Astrocyte (in vitro differentiated cells and primary cell): ENCODE results near the gene DDX46. TPM values are rescaled to one million over a fixed set of nuclear protein-coding genes. Genes with fewer than 3 reads are reported as not detected.
A peak's percentile ranks its signal among the peaks of the same experiment; 100 is the strongest.

ENCODE experiments used
- DNase-seq: peaks from one replicate; pipeline ENCODE4 v3.0.0-alpha.2; 2010; ENCODE audit warnings: low read depth
- FAIRE-seq: peaks from 2 replicates; lab custom pipeline; 2011; peaks lifted over from hg19 to GRCh38; lab: Jason Lieb, UNC
- H2AFZ ChIP-seq: 2 replicates; pipeline ENCODE4 v1.6.0; 2012; ENCODE audit warnings: low read depth, low read length, inconsistent platforms
- H3K27ac ChIP-seq: 2 replicates; pipeline ENCODE4 v1.5.1; 2011; ENCODE audit warnings: low read depth, low read length, inconsistent platforms
- H3K27me3 ChIP-seq: 2 replicates; pipeline ENCODE4 v1.6.0; 2011; ENCODE audit warnings: low read length, inconsistent platforms; ENCODE audit not compliant: insufficient read depth
- H3K36me3 ChIP-seq: 2 replicates; pipeline ENCODE4 v1.5.1; 2011; ENCODE audit warnings: low read length, inconsistent platforms; ENCODE audit not compliant: insufficient read depth
- H3K4me1 ChIP-seq: 2 replicates; pipeline ENCODE4 v1.5.1; 2011; ENCODE audit warnings: low read length, inconsistent platforms; ENCODE audit not compliant: insufficient read depth
- H3K4me2 ChIP-seq: 2 replicates; pipeline ENCODE4 v1.6.0; 2012; ENCODE audit warnings: low read length, inconsistent platforms
- H3K4me3 ChIP-seq: 2 replicates; pipeline ENCODE4 v1.5.1; 2011; ENCODE audit warnings: low read depth, mild to moderate bottlenecking, low read length, inconsistent platforms; ENCODE audit not compliant: insufficient read depth
- H3K79me2 ChIP-seq: 2 replicates; pipeline ENCODE4 v1.6.0; 2012; ENCODE audit warnings: mild to moderate bottlenecking, low read length, inconsistent platforms; ENCODE audit not compliant: insufficient read depth
- H3K9ac ChIP-seq: 2 replicates; pipeline ENCODE4 v1.6.0; 2012; ENCODE audit warnings: mild to moderate bottlenecking, low read length, inconsistent platforms
- H3K9me3 ChIP-seq: 2 replicates; pipeline ENCODE4 v1.5.1; 2012; ENCODE audit warnings: low read depth, mild to moderate bottlenecking, low read length, inconsistent platforms; ENCODE audit not compliant: insufficient read depth
- H4K20me1 ChIP-seq: 2 replicates; pipeline ENCODE4 v1.6.0; 2012; ENCODE audit warnings: low read length, inconsistent platforms; ENCODE audit not compliant: insufficient read depth
- H3K27ac Mint-ChIP-seq: one replicate; pipeline ENCODE4 v1.8.0; 2021; ENCODE audit warnings: mild to moderate bottlenecking, mixed read lengths; ENCODE audit not compliant: unreplicated experiment
- H3K27me3 Mint-ChIP-seq: one replicate; pipeline ENCODE4 v1.8.0; 2021; ENCODE audit warnings: low read depth, mixed read lengths; ENCODE audit not compliant: unreplicated experiment
- H3K36me3 Mint-ChIP-seq: one replicate; pipeline ENCODE4 v1.8.0; 2021; ENCODE audit warnings: low read depth, mixed read lengths; ENCODE audit not compliant: unreplicated experiment
- H3K4me1 Mint-ChIP-seq: one replicate; pipeline ENCODE4 v1.8.0; 2021; ENCODE audit warnings: low read depth, mixed read lengths; ENCODE audit not compliant: unreplicated experiment
- H3K4me3 Mint-ChIP-seq: one replicate; pipeline ENCODE4 v1.8.0; 2021; ENCODE audit warnings: mild to moderate bottlenecking, moderate library complexity, mixed read lengths; ENCODE audit not compliant: unreplicated experiment
- H3K9me3 Mint-ChIP-seq: one replicate; pipeline ENCODE4 v1.8.0; 2021; ENCODE audit warnings: mild to moderate bottlenecking, mixed read lengths; ENCODE audit not compliant: unreplicated experiment
- EZH2 ChIP-seq: IDR thresholded peaks from 2 replicates; pipeline ENCODE4 v1.6.1; 2012; ENCODE audit warnings: mild to moderate bottlenecking, low read length, inconsistent platforms; ENCODE audit not compliant: insufficient read depth
- total RNA-seq: library from RNA; stranded (reverse); gene quantifications from 2 replicates; pipeline ENCODE4 v1.2.1, GENCODE V29; 2021
- TF ChIP-seq, protein P1 (sequence below): IDR thresholded peaks from 2 replicates; pipeline ENCODE4 v1.5.1; 2011; ENCODE audit warnings: low read depth, mild to moderate bottlenecking, inconsistent platforms, low read length, moderate library complexity; ENCODE audit not compliant: insufficient read depth

Gene DDX46
- total RNA-seq, 1 donor from 2014 or later = 43.6 TPM

GRCh38 chr5:134769206-134769605, 10.6 kb downstream of the DDX46 start:
- H3K36me3 ChIP-seq = peaks cover 24% of the 10 kb centered on the region
- FAIRE-seq (no peak), DNase-seq (no peak)
- Mint-ChIP-seq H3K4me3 (no peak overlapping the region), H3K27ac (peak overlapping the region; percentile 75), H3K36me3 (peaks cover 8% of the 10 kb centered on the region), H3K4me1 (peaks cover 1% of the 10 kb centered on the region), H3K9me3 (no peaks in the 10 kb centered on the region), H3K27me3 (no peaks in the 10 kb centered on the region)
- no peak overlapping the region for H3K4me3 ChIP-seq
- H2AFZ ChIP-seq = no peak overlapping the region
- H3K9ac ChIP-seq = no peak overlapping the region
- peaks cover 6% of the 10 kb centered on the region for H4K20me1 ChIP-seq
- no peaks in the 10 kb centered on the region for H3K4me1 ChIP-seq
- H3K27ac ChIP-seq = no peak overlapping the region
- H3K79me2 ChIP-seq = peaks cover 4% of the 10 kb centered on the region
- TF ChIP-seq EZH2 = no peak
- TF ChIP-seq, protein P1, sequence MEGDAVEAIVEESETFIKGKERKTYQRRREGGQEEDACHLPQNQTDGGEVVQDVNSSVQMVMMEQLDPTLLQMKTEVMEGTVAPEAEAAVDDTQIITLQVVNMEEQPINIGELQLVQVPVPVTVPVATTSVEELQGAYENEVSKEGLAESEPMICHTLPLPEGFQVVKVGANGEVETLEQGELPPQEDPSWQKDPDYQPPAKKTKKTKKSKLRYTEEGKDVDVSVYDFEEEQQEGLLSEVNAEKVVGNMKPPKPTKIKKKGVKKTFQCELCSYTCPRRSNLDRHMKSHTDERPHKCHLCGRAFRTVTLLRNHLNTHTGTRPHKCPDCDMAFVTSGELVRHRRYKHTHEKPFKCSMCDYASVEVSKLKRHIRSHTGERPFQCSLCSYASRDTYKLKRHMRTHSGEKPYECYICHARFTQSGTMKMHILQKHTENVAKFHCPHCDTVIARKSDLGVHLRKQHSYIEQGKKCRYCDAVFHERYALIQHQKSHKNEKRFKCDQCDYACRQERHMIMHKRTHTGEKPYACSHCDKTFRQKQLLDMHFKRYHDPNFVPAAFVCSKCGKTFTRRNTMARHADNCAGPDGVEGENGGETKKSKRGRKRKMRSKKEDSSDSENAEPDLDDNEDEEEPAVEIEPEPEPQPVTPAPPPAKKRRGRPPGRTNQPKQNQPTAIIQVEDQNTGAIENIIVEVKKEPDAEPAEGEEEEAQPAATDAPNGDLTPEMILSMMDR = no peak
- no peaks in the 10 kb centered on the region for H3K9me3 ChIP-seq
- H3K4me2 ChIP-seq = no peak overlapping the region
- H3K27me3 ChIP-seq = no peaks in the 10 kb centered on the region

DNA sequence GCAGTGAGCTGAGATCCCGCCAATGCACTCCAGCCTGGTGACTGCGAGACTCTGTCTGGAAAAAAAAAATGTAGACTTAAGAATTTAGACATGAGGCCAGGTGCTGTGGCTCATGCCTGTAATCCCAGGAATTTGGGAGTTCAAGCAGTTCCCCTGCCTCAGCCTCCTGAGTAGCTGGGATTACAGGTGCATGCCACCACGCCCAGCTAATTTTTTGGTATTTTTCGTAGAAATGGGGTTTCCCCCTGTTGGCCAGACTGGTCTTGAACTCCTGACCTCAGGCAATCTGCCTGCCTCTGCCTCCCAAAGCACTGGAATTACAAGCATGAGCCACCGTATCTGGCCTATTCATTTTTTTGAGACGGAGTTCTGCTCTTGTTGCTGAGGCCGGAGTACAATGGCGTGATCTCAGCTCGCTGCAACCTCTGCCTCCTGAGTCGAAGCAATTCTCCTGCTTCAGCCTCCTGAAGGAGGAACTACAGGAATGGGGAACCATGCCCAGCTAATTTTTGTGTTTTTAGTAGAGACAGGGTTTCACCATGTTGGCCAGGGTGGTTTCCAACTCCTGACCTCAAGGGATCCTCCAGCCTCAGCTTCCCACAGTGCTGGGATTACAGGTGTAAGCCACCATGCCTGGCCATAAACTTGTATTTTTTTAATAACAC, 14.0 kb downstream of the DDX46 start:
- Mint-ChIP-seq H3K4me1 (peaks cover 1% of the 10 kb centered on the region), H3K27me3 (no peaks in the 10 kb centered on the region), H3K4me3 (no peak overlapping the region), H3K9me3 (no peaks in the 10 kb centered on the region), H3K36me3 (peaks cover 5% of the 10 kb centered on the region), H3K27ac (no peak overlapping the region)
- H3K9me3 ChIP-seq = no peaks in the 10 kb centered on the region
- H4K20me1 ChIP-seq = no peaks in the 10 kb centered on the region
- no peak overlapping the region for H3K4me3 ChIP-seq
- no peaks in the 10 kb centered on the region for H3K4me1 ChIP-seq
- no peak overlapping the region for H3K9ac ChIP-seq
- no peak overlapping the region for H3K27ac ChIP-seq
- no peaks in the 10 kb centered on the region for H3K27me3 ChIP-seq
- H3K79me2 ChIP-seq = peaks cover 3% of the 10 kb centered on the region
- no peak overlapping the region for H2AFZ ChIP-seq
- TF ChIP-seq EZH2 = no peak
- TF ChIP-seq, protein P1 = no peak
- DNase-seq = no peak
- peaks cover 25% of the 10 kb centered on the region for H3K36me3 ChIP-seq
- no peak for FAIRE-seq
- H3K4me2 ChIP-seq = no peak overlapping the region

DNA sequence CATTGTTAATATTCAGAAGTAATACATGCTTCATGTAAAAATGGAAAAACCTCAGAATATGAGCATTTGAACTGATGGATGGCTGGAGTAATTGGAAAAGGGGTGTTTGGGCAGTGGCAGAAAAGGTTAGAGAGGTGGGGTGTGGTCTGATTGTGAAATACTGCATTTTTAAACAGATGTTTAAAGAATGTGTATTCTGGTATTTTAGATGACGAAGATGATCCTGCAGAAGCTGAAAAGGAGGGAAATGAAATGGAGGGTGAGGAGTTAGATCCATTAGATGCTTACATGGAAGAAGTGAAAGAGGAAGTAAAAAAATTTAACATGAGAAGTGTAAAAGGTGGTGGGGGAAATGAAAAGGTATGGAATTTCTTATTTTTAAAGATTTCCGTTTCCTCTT, 18.8 kb downstream of the DDX46 start:
- Histone ChIP-seq H3K79me2 (peaks cover 3% of the 10 kb centered on the region), H3K9ac (no peak overlapping the region), H3K9me3 (no peaks in the 10 kb centered on the region), H3K27ac (no peak overlapping the region), H3K4me1 (no peaks in the 10 kb centered on the region), H3K27me3 (no peaks in the 10 kb centered on the region), H3K4me3 (no peak overlapping the region), H3K36me3 (peaks cover 44% of the 10 kb centered on the region), H3K4me2 (no peak overlapping the region), H2AFZ (no peak overlapping the region), H4K20me1 (peaks cover 6% of the 10 kb centered on the region)
- Mint-ChIP-seq H3K27me3 (no peaks in the 10 kb centered on the region), H3K36me3 (peaks cover 2% of the 10 kb centered on the region), H3K27ac (no peak overlapping the region), H3K9me3 (no peaks in the 10 kb centered on the region), H3K4me3 (no peak overlapping the region), H3K4me1 (no peaks in the 10 kb centered on the region)
- DNase-seq = no peak
- TF ChIP-seq, protein P1 = no peak
- no peak for TF ChIP-seq EZH2
- FAIRE-seq = no peak
